Activated naive CD8-positive, alpha-beta T cell treated with anti-CD3 and anti-CD28 coated beads, Interleukin-2, amount 10 ng/mL, durations not matched to agents 7 days and 5 days (primary cell): ENCODE results near the gene NEU1. TPM values are rescaled to one million over a fixed set of nuclear protein-coding genes. Genes with fewer than 3 reads are reported as not detected.
"Not testable (repeated sequence)": the region's sequence is repeated elsewhere in the genome, so short reads cannot be mapped to it uniquely, and the experiment has no call there.

Experiments used
- ATAC-seq: fragments of 150-1000 bp; cut with Tn5 transposase; one replicate; pipeline ENCODE4 v1.10.0; 2021; ENCODE audit warnings: low read depth, moderate library complexity
- POLR2A ChIA-PET: fragments of 350-600 bp; sonication (Branson Sonifier 250); formaldehyde crosslinking; loops from one replicate; lab custom pipeline; 2021; ENCODE audit warnings: antibody characterized with exemption; lab: Charles Lee
- DNase-seq: peaks from one replicate; pipeline ENCODE4 v3.0.0; 2021
- H3K27ac Mint-ChIP-seq: one replicate; pipeline ENCODE4 v1.8.0; 2022; ENCODE audit warnings: mild to moderate bottlenecking, mixed read lengths
- H3K27me3 Mint-ChIP-seq: one replicate; pipeline ENCODE4 v1.8.0; 2022; ENCODE audit warnings: mild to moderate bottlenecking, moderate library complexity, mixed read lengths
- H3K36me3 Mint-ChIP-seq: one replicate; pipeline ENCODE4 v1.8.0; 2021; ENCODE audit warnings: mild to moderate bottlenecking, mixed read lengths
- H3K4me1 Mint-ChIP-seq: one replicate; pipeline ENCODE4 v1.8.0; 2021; ENCODE audit warnings: mixed read lengths
- H3K4me3 Mint-ChIP-seq: one replicate; pipeline ENCODE4 v1.8.0; 2022; ENCODE audit warnings: mild to moderate bottlenecking, moderate library complexity, mixed read lengths
- H3K9me3 Mint-ChIP-seq: one replicate; pipeline ENCODE4 v1.8.0; 2021; ENCODE audit warnings: mixed read lengths
- total RNA-seq, 2 experiments: library from RNA; stranded (reverse); gene quantifications; one replicate each; pipeline ENCODE4 v1.2.3, GENCODE V29; 2021

The NEU1 gene
- total RNA-seq, 2 experiments from 2014 or later: 15.5 to 16.4 TPM

DNA sequence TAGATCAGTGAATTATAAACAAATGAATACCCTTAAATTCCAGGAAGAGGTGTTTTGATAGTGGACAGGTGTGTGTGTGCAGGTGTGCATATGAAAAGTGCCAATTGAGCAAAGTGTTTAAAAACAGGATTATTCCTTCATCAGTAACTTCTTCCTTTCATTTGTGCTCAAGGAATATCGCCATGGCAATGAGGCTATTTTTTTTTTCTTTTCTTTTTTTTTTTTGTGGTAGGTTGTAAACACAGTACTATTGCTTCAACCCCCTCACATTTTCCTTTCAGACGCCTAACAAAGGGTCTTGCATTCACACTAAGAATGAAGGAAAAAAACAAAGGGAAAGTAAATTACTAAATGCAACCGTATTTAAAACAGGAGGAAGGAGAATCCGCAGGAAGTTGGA, 37.1 kb downstream of the NEU1 start:
- H3K36me3 Mint-ChIP-seq: peaks cover 6% of the 10 kb centered on the region
- no peaks in the 10 kb centered on the region for H3K27me3 Mint-ChIP-seq
- H3K4me3 Mint-ChIP-seq: peak overlapping the region; percentile 92
- DNase-seq (no peak), ATAC-seq (no peak)
- H3K9me3 Mint-ChIP-seq: no peaks in the 10 kb centered on the region
- peak overlapping the region; percentile 71 for H3K27ac Mint-ChIP-seq
- H3K4me1 Mint-ChIP-seq: peaks cover 34% of the 10 kb centered on the region
- POLR2A ChIA-PET: interaction anchor here (2.5 kb wide), 1 partner anchor 89 kb away, joined by 29 read pairs; the partner anchor contains the start of gene CLIC1

DNA sequence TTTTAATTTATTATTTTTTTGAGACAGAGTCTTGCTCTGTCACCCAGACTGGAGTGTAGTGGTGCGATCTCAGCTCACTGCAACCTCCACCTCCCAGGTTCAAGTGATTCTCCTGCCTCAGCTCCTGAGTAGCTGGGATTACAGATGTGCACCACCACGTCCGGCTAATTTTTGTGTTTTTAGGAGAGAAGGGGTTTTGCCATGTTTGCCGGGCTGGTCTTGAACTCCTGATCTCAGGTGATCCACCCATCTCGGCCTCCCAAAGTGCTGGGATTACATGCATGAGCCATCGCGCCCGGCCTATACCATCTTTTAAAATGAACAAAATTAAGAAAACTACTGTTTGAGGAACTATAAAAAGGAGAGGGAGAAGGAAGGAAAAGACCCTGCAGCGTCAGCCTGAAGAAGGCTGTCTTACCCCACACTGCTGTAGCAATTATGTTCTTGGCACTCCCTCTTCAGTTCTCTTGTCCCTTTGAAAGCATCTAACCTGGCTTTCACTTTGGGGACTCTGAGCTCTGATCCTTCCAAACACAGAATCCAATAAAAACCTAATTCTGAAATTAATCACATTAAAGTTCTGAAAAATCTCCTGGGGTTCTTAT, 38.9 kb downstream of the NEU1 start:
- ATAC-seq, H3K27me3 Mint-ChIP-seq, H3K4me3 Mint-ChIP-seq, H3K36me3 Mint-ChIP-seq, DNase-seq, H3K27ac Mint-ChIP-seq, H3K9me3 Mint-ChIP-seq: not testable (repeated sequence)
- POLR2A ChIA-PET: interaction anchor here (0.6 to 3.0 kb wide), 6 partner anchors 8 to 160 kb away, joined by 3 to 13 read pairs (median 5); partner anchors contain the start of genes GPANK1, HSPA1A, HSPA1L and LSM2
- peaks cover 35% of the 10 kb centered on the region for H3K4me1 Mint-ChIP-seq

- Mint-ChIP-seq H3K36me3 (peaks cover 2% of the 10 kb centered on the region), H3K4me1 (peaks cover 41% of the 10 kb centered on the region), H3K27ac (peak overlapping the region; percentile 96), H3K4me3 (peak overlapping the region; percentile 99), H3K9me3 (no peaks in the 10 kb centered on the region), H3K27me3 (no peaks in the 10 kb centered on the region)
- peak; percentile 23 for ATAC-seq
- peak; percentile 65 for DNase-seq
- POLR2A ChIA-PET: interaction anchor here (0.6 to 3.0 kb wide), 10 partner anchors 8 to 158 kb away, joined by 3 to 13 read pairs (median 5); partner anchors contain the start of genes GPANK1, LSM2, MPIG6B and MSH5
Measured at GRCh38 chr6:31822036-31822821, 40.4 kb downstream of the NEU1 start.

GRCh38 chr6:31821301-31822035, 41.2 kb downstream of the NEU1 start:
- Mint-ChIP-seq H3K36me3 (peaks cover 2% of the 10 kb centered on the region), H3K9me3 (no peaks in the 10 kb centered on the region), H3K27ac (peak overlapping the region; percentile 96), H3K4me3 (peak overlapping the region; percentile 99), H3K27me3 (no peaks in the 10 kb centered on the region), H3K4me1 (peaks cover 35% of the 10 kb centered on the region)
- DNase-seq (peak; percentile 67), ATAC-seq (peak; percentile 31)
- POLR2A ChIA-PET: interaction anchor here (0.6 to 3.0 kb wide), 5 partner anchors 15 to 83 kb away, joined by 3 to 13 read pairs (median 4); partner anchors contain the start of genes LSM2 and MSH5

GRCh38 chr6:31820399-31820798, 42.2 kb downstream of the NEU1 start:
- ATAC-seq, DNase-seq, H3K27ac Mint-ChIP-seq, H3K36me3 Mint-ChIP-seq, H3K27me3 Mint-ChIP-seq, H3K9me3 Mint-ChIP-seq: not testable (repeated sequence)
- POLR2A ChIA-PET: interaction anchor here (0.6 to 1.9 kb wide), 5 partner anchors 12 to 177 kb away, joined by 3 to 11 read pairs (median 8); partner anchors contain the start of gene VARS1
- Mint-ChIP-seq H3K4me1 (peaks cover 27% of the 10 kb centered on the region), H3K4me3 (peak overlapping the region; percentile 99)

- Mint-ChIP-seq H3K4me1 (peaks cover 24% of the 10 kb centered on the region), H3K27ac (peak overlapping the region; percentile 62), H3K4me3 (peak overlapping the region; percentile 18), H3K9me3 (no peaks in the 10 kb centered on the region), H3K36me3 (peaks cover 2% of the 10 kb centered on the region), H3K27me3 (no peaks in the 10 kb centered on the region)
- DNase-seq: no peak
- ATAC-seq: no peak
- POLR2A ChIA-PET: interaction anchor here (0.6 to 1.9 kb wide), 7 partner anchors 12 to 166 kb away, joined by 3 to 11 read pairs (median 5); partner anchors contain the start of gene VARS1
Measured at GRCh38 chr6:31819871-31820299, 42.7 kb downstream of the NEU1 start.

- ATAC-seq, DNase-seq, H3K36me3 Mint-ChIP-seq, H3K9me3 Mint-ChIP-seq, H3K27me3 Mint-ChIP-seq: not testable (repeated sequence)
- POLR2A ChIA-PET: interaction anchor here (0.6 to 2.0 kb wide), 10 partner anchors 9 to 157 kb away, joined by 3 to 8 read pairs (median 4); partner anchors contain the start of genes C6orf47, CLIC1, DDAH2 and HSPA1B
- H3K4me1 Mint-ChIP-seq: peaks cover 30% of the 10 kb centered on the region
- peak overlapping the region; percentile 91 for H3K27ac Mint-ChIP-seq
- H3K4me3 Mint-ChIP-seq: peak overlapping the region; percentile 91
Measured at GRCh38 chr6:31817929-31818511, 44.6 kb downstream of the NEU1 start.

- peak; percentile 37 for ATAC-seq
Measured at GRCh38 chr6:31817133-31817928, 45.3 kb downstream of the NEU1 start.

GRCh38 chr6:31815025-31815838, 47.4 kb downstream of the NEU1 start, which contains the start of the genes HSPA1A and HSPA1L:
Gene HSPA1A, plus strand, starts transcription at chr6:31815543. Its CDS starts 214 bp downstream, at chr6:31815757.
Gene HSPA1L, minus strand, starts transcription at chr6:31815283. Its CDS starts 3,311 bp downstream, at chr6:31811972.
- Mint-ChIP-seq H3K4me3 (peak within 1 kb of the TSS; percentile 94), H3K27ac (peak within 1 kb of the TSS; percentile 87), H3K4me1 (peaks cover 19% of the 10 kb centered on the region), H3K36me3 (peaks cover 7% of the 10 kb centered on the region), H3K27me3 (no peaks in the 10 kb centered on the region), H3K9me3 (no peaks in the 10 kb centered on the region)
- peak; percentile 40 for ATAC-seq
- peak; percentile 74 for DNase-seq
- POLR2A ChIA-PET: interaction anchor here (0.6 to 3.3 kb wide), 14 partner anchors 9 to 1031 kb away, joined by 3 to 33 read pairs (median 3); partner anchors contain the start of genes ABHD16A, CLIC1, FKBPL and HSPA1B

More at GRCh38 chr6:31817133-31817928, 45.3 kb downstream of the NEU1 start:
- Mint-ChIP-seq H3K4me3 (peak overlapping the region; percentile 91), H3K27ac (peak overlapping the region; percentile 91), H3K4me1 (peaks cover 25% of the 10 kb centered on the region)
- not testable (repeated sequence) for H3K36me3 Mint-ChIP-seq, H3K27me3 Mint-ChIP-seq, H3K9me3 Mint-ChIP-seq
- POLR2A ChIA-PET: interaction anchor here (0.6 to 2.0 kb wide), 10 partner anchors 9 to 156 kb away, joined by 3 to 8 read pairs (median 4); partner anchors contain the start of genes C6orf47, CLIC1, DDAH2 and HSPA1B
- peak; percentile 63 for DNase-seq

- H3K4me1 Mint-ChIP-seq: peaks cover 15% of the 10 kb centered on the region
Measured at GRCh38 chr6:31814677-31815024, 48.0 kb downstream of the NEU1 start.

DNA sequence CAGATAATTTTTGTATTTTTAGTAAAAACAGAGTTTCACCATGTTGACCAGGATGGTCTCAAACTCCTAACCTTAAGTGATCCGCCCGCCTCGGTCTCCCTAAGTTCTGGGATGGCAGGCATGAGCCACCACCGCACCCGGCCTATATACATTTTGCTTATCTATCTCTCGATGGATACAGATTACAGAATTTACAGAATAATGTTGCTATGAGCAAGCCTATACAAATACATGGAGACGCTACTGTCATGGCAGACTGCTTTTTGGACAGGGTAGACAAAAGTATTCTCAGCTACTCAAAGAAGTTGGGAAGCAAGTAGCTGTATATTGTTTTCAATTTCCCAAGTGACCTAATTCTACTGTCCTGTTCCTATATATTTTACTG, 49.2 kb downstream of the NEU1 start:
- Mint-ChIP-seq H3K4me1 (peaks cover 15% of the 10 kb centered on the region), H3K4me3 (peak overlapping the region; percentile 81), H3K9me3 (no peaks in the 10 kb centered on the region), H3K27ac (no peak overlapping the region), H3K36me3 (peaks cover 11% of the 10 kb centered on the region), H3K27me3 (no peaks in the 10 kb centered on the region)
- no peak for DNase-seq
- POLR2A ChIA-PET: interaction anchor here (1.1 to 3.3 kb wide), 4 partner anchors 9 to 75 kb away, joined by 4 to 33 read pairs (median 7); partner anchors contain the start of genes CLIC1, MSH5 and VARS1
- no peak for ATAC-seq

More at GRCh38 chr6:31814677-31815024, 48.0 kb downstream of the NEU1 start:
- H3K36me3 Mint-ChIP-seq: peaks cover 8% of the 10 kb centered on the region
- H3K9me3 Mint-ChIP-seq: no peaks in the 10 kb centered on the region
- ATAC-seq (peak; percentile 49), DNase-seq (peak; percentile 62)
- H3K27ac Mint-ChIP-seq: peak overlapping the region; percentile 87
- H3K27me3 Mint-ChIP-seq: no peaks in the 10 kb centered on the region
- POLR2A ChIA-PET: interaction anchor here (0.8 to 3.3 kb wide), 13 partner anchors 8 to 1032 kb away, joined by 3 to 33 read pairs (median 6); partner anchors contain the start of genes ABHD16A, CLIC1, HSPA1B and LSM2
- H3K4me3 Mint-ChIP-seq: peak overlapping the region; percentile 94
